ENCODE data around the gene IMMP2L.

DNA sequence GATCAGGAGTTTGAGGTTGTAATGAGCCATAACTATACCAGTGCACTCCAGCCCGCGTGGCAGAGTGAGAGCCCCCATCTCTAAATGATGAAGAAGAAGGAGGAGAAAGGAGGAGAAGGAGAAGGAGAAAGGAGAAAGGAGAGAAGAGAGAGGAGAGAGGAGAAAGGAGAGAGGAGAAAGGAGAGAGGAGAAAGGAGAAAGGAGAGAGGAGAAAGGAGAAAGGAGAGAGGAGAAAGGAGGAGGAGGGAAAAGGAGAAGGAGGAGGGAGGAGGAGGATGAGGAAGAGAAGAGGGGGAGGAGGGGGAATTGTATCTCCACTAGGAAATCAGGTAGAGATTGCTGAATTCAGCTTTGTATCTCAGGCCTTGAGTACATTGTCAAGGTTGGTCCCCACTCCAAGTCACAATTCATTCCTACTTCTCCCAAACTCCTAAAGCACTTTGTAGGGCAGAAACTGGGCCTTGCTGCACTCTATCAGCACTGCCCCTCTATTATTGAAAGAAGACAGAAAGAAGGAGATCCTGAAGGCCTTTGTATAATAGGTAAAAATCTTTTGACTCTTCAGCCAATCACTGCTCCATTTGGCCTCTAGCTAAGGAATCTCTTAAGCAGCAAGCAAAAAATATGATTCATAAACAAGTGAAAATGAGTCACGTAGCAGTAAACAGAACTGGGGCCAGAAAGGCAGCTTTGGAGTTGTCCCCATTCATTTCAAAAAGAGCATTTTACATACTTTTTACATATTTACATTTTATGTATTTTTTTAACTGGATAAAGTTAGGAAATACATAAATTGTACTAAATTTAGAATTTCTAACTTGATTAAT, 178.0 kb downstream of the IMMP2L start:
- TF ChIP-seq, protein P1, sequence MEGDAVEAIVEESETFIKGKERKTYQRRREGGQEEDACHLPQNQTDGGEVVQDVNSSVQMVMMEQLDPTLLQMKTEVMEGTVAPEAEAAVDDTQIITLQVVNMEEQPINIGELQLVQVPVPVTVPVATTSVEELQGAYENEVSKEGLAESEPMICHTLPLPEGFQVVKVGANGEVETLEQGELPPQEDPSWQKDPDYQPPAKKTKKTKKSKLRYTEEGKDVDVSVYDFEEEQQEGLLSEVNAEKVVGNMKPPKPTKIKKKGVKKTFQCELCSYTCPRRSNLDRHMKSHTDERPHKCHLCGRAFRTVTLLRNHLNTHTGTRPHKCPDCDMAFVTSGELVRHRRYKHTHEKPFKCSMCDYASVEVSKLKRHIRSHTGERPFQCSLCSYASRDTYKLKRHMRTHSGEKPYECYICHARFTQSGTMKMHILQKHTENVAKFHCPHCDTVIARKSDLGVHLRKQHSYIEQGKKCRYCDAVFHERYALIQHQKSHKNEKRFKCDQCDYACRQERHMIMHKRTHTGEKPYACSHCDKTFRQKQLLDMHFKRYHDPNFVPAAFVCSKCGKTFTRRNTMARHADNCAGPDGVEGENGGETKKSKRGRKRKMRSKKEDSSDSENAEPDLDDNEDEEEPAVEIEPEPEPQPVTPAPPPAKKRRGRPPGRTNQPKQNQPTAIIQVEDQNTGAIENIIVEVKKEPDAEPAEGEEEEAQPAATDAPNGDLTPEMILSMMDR (IDR thresholded peaks at IDR 0.05): no peak
- no peak for TF ChIP-seq POLR2A (IDR thresholded peaks at IDR 0.05)

All from uterus (tissue), 2 donors.